SIG-M5 (cell line): ENCODE measurements around the gene CROT.
"Not testable (repeated sequence)": the region's sequence is repeated elsewhere in the genome, so short reads cannot be mapped to it uniquely, and the experiment has no call there.

Experiments
- DNase-seq: peaks from one replicate; lab custom pipeline; 2025; lab: John Stamatoyannopoulos, UW

CROT gene, protein sequence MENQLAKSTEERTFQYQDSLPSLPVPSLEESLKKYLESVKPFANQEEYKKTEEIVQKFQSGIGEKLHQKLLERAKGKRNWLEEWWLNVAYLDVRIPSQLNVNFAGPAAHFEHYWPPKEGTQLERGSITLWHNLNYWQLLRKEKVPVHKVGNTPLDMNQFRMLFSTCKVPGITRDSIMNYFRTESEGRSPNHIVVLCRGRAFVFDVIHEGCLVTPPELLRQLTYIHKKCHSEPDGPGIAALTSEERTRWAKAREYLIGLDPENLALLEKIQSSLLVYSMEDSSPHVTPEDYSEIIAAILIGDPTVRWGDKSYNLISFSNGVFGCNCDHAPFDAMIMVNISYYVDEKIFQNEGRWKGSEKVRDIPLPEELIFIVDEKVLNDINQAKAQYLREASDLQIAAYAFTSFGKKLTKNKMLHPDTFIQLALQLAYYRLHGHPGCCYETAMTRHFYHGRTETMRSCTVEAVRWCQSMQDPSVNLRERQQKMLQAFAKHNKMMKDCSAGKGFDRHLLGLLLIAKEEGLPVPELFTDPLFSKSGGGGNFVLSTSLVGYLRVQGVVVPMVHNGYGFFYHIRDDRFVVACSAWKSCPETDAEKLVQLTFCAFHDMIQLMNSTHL

DNA sequence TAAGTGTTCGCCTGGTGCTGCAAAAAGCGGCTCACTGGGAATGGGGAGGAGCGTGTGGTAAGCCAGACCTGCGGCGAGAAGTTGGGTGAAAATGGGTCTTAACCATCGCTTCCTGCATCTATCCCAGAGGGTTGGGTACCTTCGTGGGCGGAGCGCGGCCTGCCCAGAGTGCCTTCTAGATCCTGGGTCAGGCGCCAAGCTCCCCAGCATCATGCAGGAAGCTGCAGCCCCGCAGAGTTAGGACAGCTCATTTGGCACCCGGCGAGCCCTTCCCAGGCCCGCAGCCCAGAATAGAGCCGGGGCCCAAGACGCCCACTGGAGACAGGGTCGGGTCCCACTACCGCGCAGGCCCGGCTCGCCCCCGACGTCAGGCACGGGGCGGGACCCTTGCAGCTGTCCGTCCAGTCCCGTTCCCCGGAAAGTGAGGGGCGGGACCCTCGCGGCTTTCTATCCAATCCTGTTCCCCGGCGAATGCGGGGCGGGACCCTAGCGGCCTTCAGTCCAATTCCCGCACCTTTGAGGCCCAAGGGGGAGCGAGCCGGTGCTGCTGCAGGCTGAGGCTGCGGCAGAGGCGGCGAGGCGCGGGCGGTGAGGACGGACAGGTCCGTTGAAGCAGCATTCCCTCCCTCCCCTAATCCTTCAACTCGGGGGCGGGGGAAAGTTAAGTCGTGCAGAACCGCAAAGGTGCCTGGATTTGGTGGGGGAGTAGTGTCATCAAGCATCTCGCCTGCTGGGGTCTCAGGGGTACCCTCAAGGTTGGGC, at the start of gene CROT:
CROT (plus strand) TSS at position 499 of the 762 bp plus-strand sequence. CDS start 3,405 bp downstream, outside the sequence.
- no peak for DNase-seq

DNA sequence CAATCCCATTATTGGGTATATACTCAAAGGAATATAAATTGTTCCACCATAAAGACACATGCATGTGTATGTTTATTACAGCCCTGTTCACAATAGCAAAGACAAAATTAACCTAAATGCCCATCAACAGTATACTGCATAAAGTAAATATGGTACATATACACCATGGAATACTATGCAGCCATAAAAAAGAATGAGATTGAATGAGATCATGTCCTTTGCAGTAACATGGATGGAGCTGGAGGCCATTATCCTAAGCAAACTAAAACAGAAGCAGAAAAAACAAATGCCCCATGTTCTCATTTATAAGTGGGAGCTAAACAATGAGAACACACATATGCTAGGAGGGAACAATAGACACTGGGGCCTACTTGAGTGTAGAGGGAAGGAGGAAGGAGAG, 44.7 kb upstream of the CROT start:
- DNase-seq, result no peak

DNA sequence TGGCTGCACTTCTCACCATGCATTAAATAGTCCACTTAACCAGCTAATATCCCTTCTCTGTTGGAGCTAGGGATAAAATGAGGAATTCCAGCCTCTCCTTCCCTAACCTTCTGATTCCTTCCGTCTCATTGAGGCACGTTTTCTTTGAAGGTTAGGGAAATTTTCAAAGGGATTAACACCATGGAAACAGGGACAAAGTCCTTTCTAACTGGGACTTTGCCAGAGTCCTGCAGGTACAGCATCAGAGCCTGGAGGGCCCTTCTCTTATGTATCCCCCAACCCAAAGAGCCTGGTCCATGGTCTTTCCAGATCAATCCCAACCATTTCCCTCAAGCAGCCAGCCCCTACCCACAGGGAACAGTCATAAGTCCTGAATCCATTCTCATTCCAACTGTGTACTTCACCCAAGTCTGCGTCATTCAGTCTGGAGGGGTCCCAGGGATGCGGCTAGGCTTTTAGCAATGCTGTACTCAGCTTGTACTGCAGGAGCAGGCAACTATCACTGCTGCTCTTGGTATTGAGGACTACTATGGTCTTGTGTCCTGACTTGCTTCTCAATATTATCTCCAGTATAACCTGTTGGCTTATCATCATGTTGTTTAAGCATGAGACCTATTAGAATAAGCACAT, 34.6 kb upstream of the CROT start:
- DNase-seq, result no peak

DNA sequence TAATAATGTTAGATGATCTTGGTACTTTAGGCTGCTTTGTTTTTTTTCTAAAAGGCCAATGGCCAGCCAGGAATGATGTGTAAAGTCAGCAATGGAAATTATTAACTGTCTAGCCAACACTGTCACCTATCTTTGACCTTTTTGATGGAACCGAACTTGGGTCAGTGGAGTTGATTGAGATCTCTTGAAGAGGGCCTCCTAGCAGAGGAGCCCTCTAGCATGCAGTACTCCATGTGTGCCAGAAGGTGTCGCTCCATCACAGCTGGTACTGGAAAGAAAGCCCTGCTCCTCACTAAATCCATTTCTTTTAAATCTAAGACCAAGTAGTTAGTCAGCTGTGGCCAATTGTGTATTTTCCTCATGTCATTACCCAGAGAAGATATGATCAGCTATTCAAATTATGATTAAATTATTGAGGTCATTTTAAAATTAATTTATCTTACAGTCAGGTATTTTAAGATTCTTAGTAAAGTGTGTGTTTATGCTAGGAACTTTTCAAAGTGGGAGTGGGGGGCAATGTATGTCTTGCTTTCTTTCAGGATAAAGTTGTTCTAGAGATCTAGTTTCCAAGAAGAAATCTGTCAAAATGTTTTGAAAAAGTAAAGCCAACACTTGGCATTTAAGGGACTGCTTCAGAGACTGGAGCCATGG, 33.1 kb upstream of the CROT start:
- no peak for DNase-seq

DNA sequence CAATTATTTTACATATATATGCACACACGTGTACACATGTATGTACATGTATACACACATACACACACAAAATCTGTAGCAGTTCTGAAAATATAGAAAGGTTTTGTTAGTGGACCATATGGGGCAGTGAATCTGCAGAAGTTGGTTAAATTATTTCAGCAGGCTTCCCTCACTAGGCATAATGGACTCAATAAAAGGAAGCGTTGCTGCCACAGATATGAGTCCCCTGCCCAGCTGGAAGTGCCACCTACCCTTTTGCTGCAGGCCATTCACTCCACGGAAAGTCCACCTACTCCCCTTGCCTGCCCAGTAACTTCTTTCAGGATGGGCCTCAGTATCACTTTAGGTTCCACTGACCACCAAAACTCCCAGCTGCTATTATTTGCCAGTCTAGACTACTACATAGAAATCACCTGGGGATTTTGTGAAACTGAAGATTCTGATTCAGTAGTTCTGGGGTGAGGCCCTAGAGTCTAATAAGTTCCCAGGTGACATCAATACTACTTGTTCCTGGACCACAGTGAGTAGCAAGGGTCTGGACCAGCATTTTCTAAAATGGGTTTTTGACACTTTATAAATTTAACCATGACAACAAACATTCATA, 29.3 kb upstream of the CROT start:
- no peak for DNase-seq

DNA sequence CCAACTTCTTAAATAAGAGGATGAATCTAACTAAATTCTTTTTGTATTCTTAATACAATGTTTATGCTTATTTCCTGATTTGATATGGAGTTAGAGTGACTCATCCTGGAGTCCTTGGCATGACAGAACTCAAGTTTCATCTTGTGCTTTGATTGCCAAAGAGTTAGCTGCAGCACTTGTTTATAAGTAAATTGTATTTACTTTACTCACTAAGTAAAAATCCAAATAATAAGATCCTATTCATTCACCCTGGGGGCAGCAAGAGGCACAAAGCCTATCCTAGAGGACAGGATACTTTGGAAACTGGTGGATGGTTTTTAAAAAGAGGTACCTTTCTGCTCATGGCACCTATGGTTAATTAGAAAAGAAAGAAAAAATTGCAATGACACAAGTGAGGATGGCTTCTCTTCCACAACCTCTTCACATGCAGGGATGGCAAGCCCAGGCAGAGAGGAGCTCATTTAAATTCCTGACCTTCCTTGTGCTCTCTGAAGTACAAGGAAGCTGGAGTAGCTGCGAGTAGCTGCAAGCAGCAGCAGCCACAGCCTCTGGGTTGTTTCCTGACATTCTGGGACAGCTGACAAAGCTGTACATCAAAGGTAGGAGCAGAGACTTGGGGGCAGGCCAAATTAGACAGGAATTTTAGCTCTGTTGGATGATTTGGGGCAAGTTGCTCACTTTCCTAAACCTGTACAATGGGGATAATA, 28.5 kb upstream of the CROT start:
- DNase-seq, result no peak

DNA sequence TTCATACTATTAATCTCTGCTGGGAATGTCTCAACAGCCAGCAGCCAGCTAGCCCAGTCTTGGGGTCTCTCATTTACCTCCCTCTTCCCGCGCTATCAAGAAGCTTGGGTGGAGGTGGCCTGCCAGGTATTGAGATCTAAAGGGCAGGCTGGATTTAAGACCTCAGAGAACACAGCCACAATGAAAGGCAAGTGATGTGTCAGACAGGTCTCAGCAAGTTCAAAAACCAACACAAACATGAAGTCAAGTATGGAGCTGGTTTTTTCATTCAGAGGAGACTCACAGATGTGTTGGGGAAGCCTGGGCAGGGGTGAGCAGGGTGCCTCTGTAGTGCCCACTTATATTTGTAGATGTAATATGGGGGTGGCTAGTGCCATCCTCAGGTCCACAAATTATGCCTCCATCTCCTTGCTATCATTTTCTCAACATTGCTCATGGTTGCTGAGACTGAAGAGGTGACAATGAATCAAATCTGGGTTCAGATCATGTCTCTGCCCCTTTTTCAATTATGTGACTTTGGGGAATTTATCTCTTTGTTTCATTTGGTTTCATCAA, 27.7 kb upstream of the CROT start:
- DNase-seq, result no peak

DNA sequence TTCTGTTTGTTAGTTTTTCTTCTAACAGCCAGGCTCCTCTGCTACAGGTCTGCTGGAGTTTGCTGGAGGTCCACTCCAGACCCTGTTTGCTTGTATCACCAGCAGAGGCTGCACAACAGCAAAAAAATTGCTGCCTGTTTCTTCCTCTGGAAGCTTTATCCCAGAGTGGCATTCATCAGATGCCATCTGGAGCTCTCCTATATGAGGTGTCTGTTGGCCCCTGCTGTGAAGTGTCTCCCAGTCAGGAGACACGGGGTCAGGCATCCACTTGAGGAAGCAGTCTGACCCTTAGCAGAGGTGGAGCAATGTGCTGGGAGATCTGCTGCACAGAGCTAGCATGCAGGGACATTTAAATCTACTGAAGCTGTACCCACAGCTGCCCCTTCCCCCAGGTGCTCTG, 26.7 kb upstream of the CROT start:
- DNase-seq, result no peak

DNA sequence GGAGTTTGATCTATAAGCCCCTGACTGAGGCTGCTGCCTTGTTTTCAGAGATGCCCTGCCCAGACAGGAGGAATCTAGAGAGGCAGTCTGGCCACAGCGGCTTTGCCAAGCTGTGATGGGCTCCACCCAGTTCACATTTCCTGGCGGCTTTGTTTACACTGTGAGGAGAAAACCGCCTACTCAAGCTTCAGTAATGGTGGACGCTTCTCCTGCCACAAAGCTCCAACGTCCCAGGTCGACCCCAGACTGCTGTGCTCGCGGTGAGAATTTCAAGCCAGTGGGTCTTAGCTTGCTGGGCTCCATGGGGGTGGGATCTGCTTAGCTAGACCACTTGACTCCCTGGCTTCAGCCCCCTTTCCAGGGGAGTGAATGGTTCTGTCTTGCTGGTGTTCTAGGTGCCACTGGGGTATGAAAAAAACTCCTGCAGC, 26.3 kb upstream of the CROT start:
- DNase-seq, result not testable (repeated sequence)

DNA sequence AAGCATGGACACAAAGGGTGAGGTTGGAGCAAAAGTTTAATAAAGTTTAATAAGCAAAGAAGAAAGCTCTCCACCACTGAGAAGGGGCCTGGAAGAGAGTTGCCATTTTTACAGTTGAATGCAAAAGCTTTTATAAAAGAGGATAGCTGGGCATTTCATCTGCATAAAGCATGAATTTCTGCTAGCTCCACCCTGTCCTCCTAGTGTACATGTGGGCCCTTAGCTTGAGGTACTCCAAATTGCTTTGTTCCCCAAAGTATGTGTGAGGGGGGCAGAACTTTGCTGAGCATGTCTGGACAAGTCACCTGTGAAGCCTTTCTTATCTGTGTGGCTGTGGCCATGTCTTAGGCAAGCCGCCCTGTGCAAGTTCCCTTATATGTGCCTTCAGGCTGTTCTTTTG, 22.6 kb upstream of the CROT start:
- no peak for DNase-seq

DNA sequence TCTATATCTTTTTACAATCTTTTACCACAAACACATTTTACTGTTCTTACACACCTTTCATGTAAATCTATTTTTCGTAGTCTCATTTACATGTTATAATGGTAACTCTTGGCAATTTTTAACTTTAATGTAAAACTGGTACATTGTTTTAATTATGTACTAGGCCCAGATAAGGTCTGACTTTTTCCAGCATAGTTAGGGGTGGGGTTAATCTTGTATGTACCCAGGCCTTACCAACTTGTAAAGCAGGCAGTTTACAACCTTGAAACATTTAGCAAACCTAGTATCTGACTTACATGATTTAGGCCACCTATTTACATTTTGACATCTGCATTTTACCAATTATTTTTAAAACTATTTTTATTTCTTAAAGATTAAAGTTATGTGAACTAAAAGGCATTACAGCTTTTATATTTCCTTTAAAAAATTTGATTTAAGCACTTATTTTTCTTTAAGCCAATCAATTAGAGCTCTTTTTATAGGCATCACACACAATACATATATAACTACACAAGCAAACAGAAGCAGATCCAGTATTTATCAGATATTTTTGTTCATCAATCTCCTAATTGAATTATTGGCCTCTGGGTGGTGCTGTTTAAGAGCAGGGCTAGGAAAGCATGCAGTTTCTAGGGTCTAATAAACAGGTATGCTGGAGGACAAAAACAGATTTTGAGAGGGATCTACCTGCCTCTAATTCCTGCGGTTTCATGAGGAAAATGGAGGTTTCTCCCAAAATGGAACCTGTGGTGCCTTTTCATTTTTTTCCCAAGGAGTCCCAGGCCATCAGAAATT, 19.7 kb upstream of the CROT start:
- no peak for DNase-seq

DNA sequence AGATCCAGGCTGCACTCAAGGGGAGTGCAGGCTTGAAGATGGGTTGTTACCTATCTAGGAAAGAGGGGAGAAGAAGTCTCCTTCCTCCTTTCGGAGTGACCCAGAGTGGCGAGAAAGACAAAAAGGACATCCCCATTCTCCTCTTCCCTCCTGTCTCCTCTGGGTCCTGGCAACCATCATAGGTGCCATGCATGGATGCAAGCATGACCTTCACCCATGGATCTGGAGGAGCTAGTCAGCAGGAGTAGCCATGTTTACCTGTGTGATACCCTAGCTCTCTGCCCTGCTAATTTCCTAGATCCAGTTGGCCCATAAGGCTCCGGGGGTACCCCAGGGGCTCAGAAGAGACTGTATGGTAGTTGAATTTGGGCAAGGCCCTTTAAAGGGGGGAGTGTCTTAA, 17.2 kb upstream of the CROT start:
- no peak for DNase-seq

DNA sequence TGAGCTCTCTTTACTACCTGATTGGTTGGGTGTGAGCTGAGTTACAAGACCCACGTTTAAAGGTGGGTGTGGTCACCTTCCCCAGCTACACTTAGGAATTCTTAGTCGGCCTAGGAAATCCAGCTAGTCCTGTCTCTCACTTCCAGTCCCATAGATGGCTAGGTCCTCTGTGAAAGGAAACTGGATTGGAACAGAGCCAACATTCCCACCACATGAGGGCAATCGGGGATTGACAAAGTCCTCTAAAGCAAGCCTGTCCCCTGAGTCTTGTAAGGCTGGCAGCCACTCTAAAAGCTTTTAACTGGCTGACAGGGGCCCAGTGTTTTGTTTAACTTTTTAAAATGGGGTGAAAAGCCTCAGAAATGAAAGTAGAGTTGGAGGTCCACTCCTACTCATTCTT, 15.1 kb upstream of the CROT start:
- DNase-seq, result no peak

DNA sequence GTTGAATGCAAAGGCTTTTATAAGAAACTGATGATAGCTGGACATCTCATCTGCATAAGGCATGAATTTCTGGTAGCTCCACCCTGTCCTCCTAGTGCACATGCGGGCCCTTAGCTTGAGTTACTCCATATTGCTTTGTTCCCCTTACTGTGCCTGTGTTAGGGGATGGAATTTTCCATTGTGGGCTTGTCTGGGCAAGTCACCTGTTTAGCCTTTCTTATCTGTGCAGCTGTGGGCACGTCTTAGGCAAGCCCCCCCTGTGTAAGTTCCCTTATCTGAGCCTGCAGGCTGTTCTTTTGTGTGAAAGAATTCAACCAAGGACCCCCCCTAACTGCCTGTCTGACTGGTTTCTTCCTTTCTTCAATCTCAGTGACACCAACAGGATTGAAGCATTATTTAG, 14.5 kb upstream of the CROT start:
- no peak for DNase-seq

DNA sequence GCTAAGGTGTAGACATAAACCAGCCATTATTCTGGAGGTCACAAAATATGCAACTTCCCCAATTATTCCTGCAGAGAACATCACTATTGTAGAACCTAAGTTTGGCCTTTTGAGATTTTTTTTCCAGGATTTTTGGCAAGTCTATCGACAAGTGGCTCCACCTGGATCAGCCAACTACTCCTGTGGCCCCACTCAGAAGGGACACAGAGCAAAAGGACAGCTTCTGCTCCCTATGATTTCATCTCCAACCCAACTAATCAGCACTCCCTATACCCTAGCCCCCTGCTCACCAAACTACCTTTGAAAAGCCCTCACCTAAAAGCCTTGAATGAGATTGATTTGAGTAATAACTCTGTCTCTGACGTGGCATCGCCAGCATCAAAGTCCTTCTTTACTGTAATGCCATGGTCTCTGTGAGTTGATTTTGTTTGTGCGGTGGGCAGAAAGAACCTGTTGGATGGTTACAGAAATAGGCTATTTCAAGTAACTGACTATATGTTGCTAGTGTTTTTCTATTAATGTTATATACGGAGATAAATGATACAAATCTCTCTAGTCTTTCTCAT, 13.7 kb upstream of the CROT start:
- DNase-seq, result no peak

DNA sequence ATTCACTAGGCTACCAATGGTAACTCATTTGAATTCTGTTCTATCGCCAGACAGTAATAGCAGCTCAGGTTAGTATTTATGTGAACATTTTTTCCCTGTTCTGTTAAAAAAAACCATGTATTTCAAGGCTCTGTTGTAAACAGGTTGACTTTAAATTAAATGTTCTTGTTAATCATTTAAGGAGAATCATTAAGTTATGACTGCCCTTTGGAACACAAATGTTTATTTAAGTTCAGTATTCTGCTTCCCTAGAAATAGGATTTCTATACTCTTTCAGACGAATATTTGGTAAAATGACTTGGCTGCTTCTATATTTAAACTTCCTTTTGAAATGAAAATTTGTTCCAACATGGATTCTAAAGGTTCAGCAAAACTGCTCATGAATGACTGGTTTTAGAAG, 13.1 kb upstream of the CROT start:
- no peak for DNase-seq

DNA sequence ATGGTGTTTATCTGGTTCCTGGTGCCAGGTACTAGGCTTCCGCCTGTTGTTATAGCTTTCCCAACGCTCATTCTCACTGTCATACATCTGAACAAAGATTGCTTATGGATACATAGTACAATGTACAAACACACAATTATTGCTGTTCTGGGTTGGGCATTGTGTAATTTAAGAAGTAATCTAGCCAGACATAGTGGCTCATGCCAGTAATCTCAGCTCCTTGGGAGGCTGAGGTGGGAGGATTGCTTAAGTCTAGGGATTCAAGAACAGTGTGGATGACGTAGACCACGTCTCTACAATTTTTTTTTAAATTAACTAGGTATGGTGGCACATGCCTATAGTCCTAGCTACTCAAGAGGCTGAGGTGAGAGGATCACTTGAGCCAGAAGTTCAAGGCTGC, 9.3 kb upstream of the CROT start:
- DNase-seq, result no peak

DNA sequence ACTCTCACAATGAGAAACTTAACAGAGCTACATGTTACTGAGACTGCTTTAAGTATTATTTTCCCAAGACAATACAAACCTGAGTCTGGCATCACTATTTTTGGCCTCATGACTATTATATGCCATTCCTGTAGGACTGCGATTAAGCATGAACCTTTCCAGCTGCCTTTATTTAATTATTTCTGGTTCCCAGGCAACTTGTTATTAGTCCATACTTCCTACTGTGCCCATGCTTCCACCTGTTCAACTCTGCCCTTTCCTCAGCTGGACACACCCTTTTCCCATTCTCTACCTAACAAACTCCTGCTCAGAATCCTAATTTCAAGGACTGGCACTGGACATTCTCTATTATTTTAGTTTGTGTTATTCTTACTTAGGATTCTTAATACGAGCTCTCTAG, 8.1 kb upstream of the CROT start:
- DNase-seq, result no peak

DNA sequence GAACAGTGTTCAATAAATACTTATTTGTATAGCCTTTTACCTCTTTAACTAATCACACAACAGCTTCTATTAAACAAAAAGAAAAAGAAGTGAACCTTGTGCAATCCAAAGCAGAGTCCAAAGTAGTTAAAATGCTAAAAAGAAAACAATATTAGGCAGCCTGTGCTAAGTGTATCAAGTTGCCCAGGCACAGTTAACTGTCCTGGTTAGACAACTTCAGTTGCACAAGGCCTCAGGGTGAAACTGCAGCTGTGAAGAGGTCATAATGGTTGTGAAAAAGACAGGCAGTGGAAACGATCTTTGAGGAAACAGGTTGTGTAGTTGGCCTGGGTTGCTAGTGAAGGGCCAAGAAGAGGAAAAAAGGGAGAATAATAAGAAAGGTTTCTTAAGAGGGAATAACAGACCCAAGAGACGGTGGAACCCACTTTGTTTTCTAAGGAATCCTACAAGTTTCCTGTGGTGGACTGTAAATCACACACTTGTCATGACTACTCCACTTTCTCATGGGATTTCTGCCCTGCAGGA, 6.0 kb upstream of the CROT start:
- no peak for DNase-seq
